Activated CD4-positive, alpha-beta memory T cell treated with anti-CD3 and anti-CD28 coated beads, Interleukin-2, amount 10 ng/mL, durations not matched to agents 7 days and 5 days (primary cell): ENCODE measurements around the gene SHISA7. TPM values are rescaled to one million over a fixed set of nuclear protein-coding genes. Genes with fewer than 3 reads are reported as not detected.
A peak's percentile ranks its signal among the peaks of the same experiment; 100 is the strongest.

Source experiments
- CTCF ChIA-PET: fragments of 350-600 bp; sonication (Branson Sonifier 250); formaldehyde crosslinking; loops from one replicate; lab custom pipeline; 2021; ENCODE audit warnings: antibody characterized with exemption, inconsistent platforms; lab: Charles Lee
- POLR2A ChIA-PET: fragments of 350-600 bp; sonication (Branson Sonifier 250); formaldehyde crosslinking; loops from one replicate; lab custom pipeline; 2021; ENCODE audit warnings: antibody characterized with exemption; lab: Charles Lee
- DNase-seq: peaks from one replicate; pipeline ENCODE4 v3.0.0-alpha.2; 2020
- H3K27ac Mint-ChIP-seq: one replicate; pipeline ENCODE4 v1.8.0; 2021; ENCODE audit warnings: mild to moderate bottlenecking, mixed read lengths
- H3K27me3 Mint-ChIP-seq: one replicate; pipeline ENCODE4 v1.8.0; 2021; ENCODE audit warnings: mixed read lengths
- H3K36me3 Mint-ChIP-seq: one replicate; pipeline ENCODE4 v1.8.0; 2021; ENCODE audit warnings: low read depth, mixed read lengths
- H3K4me1 Mint-ChIP-seq: one replicate; pipeline ENCODE4 v1.8.0; 2021; ENCODE audit warnings: mixed read lengths
- H3K4me3 Mint-ChIP-seq: one replicate; pipeline ENCODE4 v1.8.0; 2021; ENCODE audit warnings: mild to moderate bottlenecking, mixed read lengths
- H3K9me3 Mint-ChIP-seq: one replicate; pipeline ENCODE4 v1.8.0; 2021; ENCODE audit warnings: mixed read lengths
- total RNA-seq, 2 experiments: library from RNA; stranded (reverse); gene quantifications; one replicate each; pipeline ENCODE4 v1.2.3, GENCODE V29; 2021

Gene SHISA7
- total RNA-seq, 2 experiments from 2014 or later, result not detected

GRCh38 chr19:55447421-55448174 is 4.5 kb upstream of the SHISA7 start:
- Mint-ChIP-seq H3K9me3 (no peaks in the 10 kb centered on the region), H3K27ac (no peak overlapping the region), H3K36me3 (no peaks in the 10 kb centered on the region), H3K4me1 (peaks cover 2% of the 10 kb centered on the region), H3K4me3 (no peak overlapping the region), H3K27me3 (peaks cover 45% of the 10 kb centered on the region)
- DNase-seq, result no peak
- ChIA-PET CTCF (no interaction called here), POLR2A (no interaction called here)

GRCh38 chr19:55446060-55446459 is 3.0 kb upstream of the SHISA7 start:
- CTCF ChIA-PET, result interaction anchor here (0.6 to 1.0 kb wide), 3 partner anchors 9 to 81 kb away, joined by 3 to 4 read pairs (median 4); no protein-coding TSS in a partner anchor
- no peak overlapping the region for H3K4me3 Mint-ChIP-seq
- no peak for DNase-seq
- H3K36me3 Mint-ChIP-seq, result peaks cover under 1% of the 10 kb centered on the region
- POLR2A ChIA-PET, result no interaction called here
- H3K4me1 Mint-ChIP-seq, result peaks cover 8% of the 10 kb centered on the region
- H3K9me3 Mint-ChIP-seq, result no peaks in the 10 kb centered on the region
- H3K27ac Mint-ChIP-seq, result no peak overlapping the region
- peaks cover 50% of the 10 kb centered on the region for H3K27me3 Mint-ChIP-seq

- ChIA-PET CTCF (no interaction called here), POLR2A (no interaction called here)
- H3K36me3 Mint-ChIP-seq, result peaks cover 3% of the 10 kb centered on the region
- H3K4me1 Mint-ChIP-seq, result peaks cover 12% of the 10 kb centered on the region
- H3K27ac Mint-ChIP-seq, result no peak overlapping the region
- no peak for DNase-seq
- H3K27me3 Mint-ChIP-seq, result peaks cover 45% of the 10 kb centered on the region
- no peak overlapping the region for H3K4me3 Mint-ChIP-seq
- no peaks in the 10 kb centered on the region for H3K9me3 Mint-ChIP-seq
Observed at GRCh38 chr19:55444646-55445045, 1.5 kb upstream of the SHISA7 start.

GRCh38 chr19:55443824-55444480 is 852 bp upstream of the SHISA7 start:
- DNase-seq, result no peak
- Mint-ChIP-seq H3K4me3 (no peak overlapping the region), H3K36me3 (peaks cover 3% of the 10 kb centered on the region), H3K9me3 (no peaks in the 10 kb centered on the region), H3K27me3 (peaks cover 52% of the 10 kb centered on the region), H3K4me1 (peaks cover 12% of the 10 kb centered on the region), H3K27ac (no peak overlapping the region)
- CTCF ChIA-PET, result no interaction called here
- POLR2A ChIA-PET, result no interaction called here

- CTCF ChIA-PET, result no interaction called here
- POLR2A ChIA-PET, result no interaction called here
- no peak for DNase-seq
- peaks cover 3% of the 10 kb centered on the region for H3K36me3 Mint-ChIP-seq
- peaks cover 55% of the 10 kb centered on the region for H3K27me3 Mint-ChIP-seq
- H3K9me3 Mint-ChIP-seq, result no peaks in the 10 kb centered on the region
- peaks cover 12% of the 10 kb centered on the region for H3K4me1 Mint-ChIP-seq
- H3K27ac Mint-ChIP-seq, result no peak overlapping the region
- H3K4me3 Mint-ChIP-seq, result no peak overlapping the region
Observed at GRCh38 chr19:55442372-55442961, 633 bp downstream of the SHISA7 start.

- H3K4me3 Mint-ChIP-seq, result no peak overlapping the region
- peaks cover 12% of the 10 kb centered on the region for H3K4me1 Mint-ChIP-seq
- peaks cover 3% of the 10 kb centered on the region for H3K36me3 Mint-ChIP-seq
- ChIA-PET POLR2A (no interaction called here), CTCF (no interaction called here)
- no peak for DNase-seq
- H3K27ac Mint-ChIP-seq, result peak overlapping the region; percentile 16
- H3K27me3 Mint-ChIP-seq, result peaks cover 55% of the 10 kb centered on the region
- no peaks in the 10 kb centered on the region for H3K9me3 Mint-ChIP-seq
Observed at GRCh38 chr19:55441692-55442321, 1.3 kb downstream of the SHISA7 start.

GRCh38 chr19:55441319-55441691 is 1.8 kb downstream of the SHISA7 start:
- no peak for DNase-seq
- Mint-ChIP-seq H3K9me3 (no peaks in the 10 kb centered on the region), H3K4me3 (no peak overlapping the region), H3K36me3 (peaks cover 3% of the 10 kb centered on the region), H3K27ac (peak overlapping the region; percentile 8), H3K27me3 (peaks cover 55% of the 10 kb centered on the region), H3K4me1 (peaks cover 12% of the 10 kb centered on the region)
- CTCF ChIA-PET, result no interaction called here
- POLR2A ChIA-PET, result no interaction called here

- DNase-seq, result no peak
- Mint-ChIP-seq H3K27ac (no peak overlapping the region), H3K27me3 (peaks cover 51% of the 10 kb centered on the region), H3K4me1 (peaks cover 12% of the 10 kb centered on the region), H3K9me3 (no peaks in the 10 kb centered on the region), H3K36me3 (peaks cover 3% of the 10 kb centered on the region), H3K4me3 (no peak overlapping the region)
- POLR2A ChIA-PET, result no interaction called here
- CTCF ChIA-PET, result no interaction called here
Observed at GRCh38 chr19:55440411-55441105, 2.5 kb downstream of the SHISA7 start.

- no peak overlapping the region for H3K27ac Mint-ChIP-seq
- H3K27me3 Mint-ChIP-seq, result peaks cover 39% of the 10 kb centered on the region
- DNase-seq, result no peak
- ChIA-PET CTCF (no interaction called here), POLR2A (no interaction called here)
- peaks cover 3% of the 10 kb centered on the region for H3K36me3 Mint-ChIP-seq
- peaks cover 12% of the 10 kb centered on the region for H3K4me1 Mint-ChIP-seq
- H3K4me3 Mint-ChIP-seq, result no peak overlapping the region
- no peaks in the 10 kb centered on the region for H3K9me3 Mint-ChIP-seq
Observed at GRCh38 chr19:55439052-55439451, 4.0 kb downstream of the SHISA7 start.

GRCh38 chr19:55437410-55437809 is 5.7 kb downstream of the SHISA7 start:
- H3K27me3 Mint-ChIP-seq, result peaks cover 28% of the 10 kb centered on the region

GRCh38 chr19:55436847-55437246 is 6.3 kb downstream of the SHISA7 start:
- Mint-ChIP-seq H3K27ac (no peak overlapping the region), H3K27me3 (peaks cover 29% of the 10 kb centered on the region), H3K36me3 (peaks cover 3% of the 10 kb centered on the region), H3K4me1 (peaks cover 12% of the 10 kb centered on the region), H3K9me3 (peaks cover 5% of the 10 kb centered on the region), H3K4me3 (no peak overlapping the region)
- ChIA-PET POLR2A (interaction anchor here (1.3 kb wide), 1 partner anchor 30 kb away, joined by 7 read pairs; the partner anchor contains the start of gene UBE2S), CTCF (interaction anchor here (0.6 to 0.9 kb wide), 6 partner anchors 9 to 817 kb away, joined by 3 to 5 read pairs (median 4); no protein-coding TSS in a partner anchor)
- no peak for DNase-seq

More at GRCh38 chr19:55437410-55437809, 5.7 kb downstream of the SHISA7 start:
- no peak for DNase-seq
- POLR2A ChIA-PET, result interaction anchor here (1.3 kb wide), 1 partner anchor 30 kb away, joined by 7 read pairs; the partner anchor contains the start of gene UBE2S
- no peak overlapping the region for H3K4me3 Mint-ChIP-seq
- H3K9me3 Mint-ChIP-seq, result peaks cover 1% of the 10 kb centered on the region
- peaks cover 12% of the 10 kb centered on the region for H3K4me1 Mint-ChIP-seq
- H3K27ac Mint-ChIP-seq, result no peak overlapping the region
- CTCF ChIA-PET, result interaction anchor here (0.7 to 0.9 kb wide), 2 partner anchors 16 to 20 kb away, joined by 3 read pairs; no protein-coding TSS in a partner anchor
- H3K36me3 Mint-ChIP-seq, result peaks cover 3% of the 10 kb centered on the region

GRCh38 chr19:55435020-55435419 is 8.1 kb downstream of the SHISA7 start:
- ChIA-PET CTCF (no interaction called here), POLR2A (no interaction called here)
- no peaks in the 10 kb centered on the region for H3K36me3 Mint-ChIP-seq

More at GRCh38 chr19:55435020-55435419, 8.1 kb downstream of the SHISA7 start:
- Mint-ChIP-seq H3K27ac (no peak overlapping the region), H3K27me3 (peaks cover 23% of the 10 kb centered on the region), H3K9me3 (peaks cover 9% of the 10 kb centered on the region), H3K4me1 (no peaks in the 10 kb centered on the region), H3K4me3 (no peak overlapping the region)
- no peak for DNase-seq
